RWPE2 (cell line): Measurements from ENCODE around the gene DCDC2.

Experiments
- ATAC-seq: fragments of 200-7000 bp; cut with Tn5 transposase; 3 replicates; pipeline ENCODE4 v1.9.1; 2021; ENCODE audit warnings: low read depth
- DNase-seq: peaks from one replicate; pipeline ENCODE4 v3.0.0-alpha.2; 2020; ENCODE audit warnings: low spot score
- H3K27ac ChIP-seq: fragments of 450-650 bp; 2 replicates; pipeline ENCODE4 v1.5.1; 2017; ENCODE audit warnings: mild to moderate bottlenecking; ENCODE audit not compliant: poor library complexity, severe bottlenecking
- H3K27me3 ChIP-seq: fragments of 250-450 bp; sonication (Bioruptor Pico); 2 replicates; pipeline ENCODE4 v1.5.1; 2021; ENCODE audit warnings: mild to moderate bottlenecking, moderate library complexity; ENCODE audit not compliant: insufficient read depth, poor library complexity, severe bottlenecking
- H3K36me3 ChIP-seq: fragments of 250-450 bp; sonication (Bioruptor Pico); 2 replicates; pipeline ENCODE4 v1.5.1; 2020; ENCODE audit warnings: low read depth, mild to moderate bottlenecking, moderate library complexity
- H3K4me1 ChIP-seq: fragments of 250-450 bp; sonication (Bioruptor Pico); 2 replicates; pipeline ENCODE4 v1.5.1; 2021; ENCODE audit warnings: mild to moderate bottlenecking, moderate library complexity; ENCODE audit not compliant: insufficient read depth, poor library complexity, severe bottlenecking
- H3K4me3 ChIP-seq: fragments of 250-450 bp; sonication (Bioruptor Pico); 2 replicates; pipeline ENCODE4 v1.5.1; 2021; ENCODE audit warnings: mild to moderate bottlenecking, moderate library complexity; ENCODE audit not compliant: severe bottlenecking
- H3K9me3 ChIP-seq: fragments of 250-450 bp; sonication (Bioruptor Pico); 2 replicates; pipeline ENCODE4 v1.5.1; 2021; ENCODE audit warnings: mild to moderate bottlenecking, moderate library complexity; ENCODE audit not compliant: severe bottlenecking
- TF ChIP-seq, protein P1 (sequence below): fragments of 450-650 bp; IDR thresholded peaks from one replicate; pipeline ENCODE4 v1.5.1; 2017; ENCODE audit warnings: mild to moderate bottlenecking, moderate library complexity; ENCODE audit not compliant: poor library complexity, severe bottlenecking

The DCDC2 gene

GRCh38 chr6:24353861-24354260, 4.0 kb downstream of the DCDC2 start:
- Histone ChIP-seq H3K27ac (no peak overlapping the region), H3K36me3 (no peaks in the 10 kb centered on the region), H3K4me1 (no peaks in the 10 kb centered on the region), H3K27me3 (peaks cover 2% of the 10 kb centered on the region), H3K4me3 (no peak overlapping the region), H3K9me3 (no peaks in the 10 kb centered on the region)
- ATAC-seq (no peak), DNase-seq (no peak)
- TF ChIP-seq, protein P1, sequence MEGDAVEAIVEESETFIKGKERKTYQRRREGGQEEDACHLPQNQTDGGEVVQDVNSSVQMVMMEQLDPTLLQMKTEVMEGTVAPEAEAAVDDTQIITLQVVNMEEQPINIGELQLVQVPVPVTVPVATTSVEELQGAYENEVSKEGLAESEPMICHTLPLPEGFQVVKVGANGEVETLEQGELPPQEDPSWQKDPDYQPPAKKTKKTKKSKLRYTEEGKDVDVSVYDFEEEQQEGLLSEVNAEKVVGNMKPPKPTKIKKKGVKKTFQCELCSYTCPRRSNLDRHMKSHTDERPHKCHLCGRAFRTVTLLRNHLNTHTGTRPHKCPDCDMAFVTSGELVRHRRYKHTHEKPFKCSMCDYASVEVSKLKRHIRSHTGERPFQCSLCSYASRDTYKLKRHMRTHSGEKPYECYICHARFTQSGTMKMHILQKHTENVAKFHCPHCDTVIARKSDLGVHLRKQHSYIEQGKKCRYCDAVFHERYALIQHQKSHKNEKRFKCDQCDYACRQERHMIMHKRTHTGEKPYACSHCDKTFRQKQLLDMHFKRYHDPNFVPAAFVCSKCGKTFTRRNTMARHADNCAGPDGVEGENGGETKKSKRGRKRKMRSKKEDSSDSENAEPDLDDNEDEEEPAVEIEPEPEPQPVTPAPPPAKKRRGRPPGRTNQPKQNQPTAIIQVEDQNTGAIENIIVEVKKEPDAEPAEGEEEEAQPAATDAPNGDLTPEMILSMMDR: no peak

DNA sequence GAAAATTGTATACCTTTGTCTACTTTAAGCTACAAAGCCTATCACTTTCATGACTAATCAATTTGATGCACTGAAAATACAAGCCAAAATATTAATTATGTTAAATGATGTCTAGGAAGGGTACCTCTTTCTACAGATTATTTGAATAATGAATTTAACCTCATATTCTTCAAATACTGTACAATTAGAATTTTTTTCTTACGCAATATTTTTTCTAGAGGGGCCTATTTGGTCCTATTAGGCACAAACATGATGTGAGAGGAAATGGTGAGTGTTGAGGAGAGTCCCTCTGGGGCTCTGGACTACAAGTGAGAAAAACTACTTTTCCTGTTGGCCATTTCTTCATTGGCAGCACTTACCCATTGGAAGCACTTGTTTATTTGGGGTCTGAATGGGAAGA, 5.4 kb downstream of the DCDC2 start:
- TF ChIP-seq, protein P1: no peak
- peaks cover 7% of the 10 kb centered on the region for H3K27me3 ChIP-seq
- H3K9me3 ChIP-seq: no peaks in the 10 kb centered on the region
- H3K4me1 ChIP-seq: no peaks in the 10 kb centered on the region
- no peaks in the 10 kb centered on the region for H3K36me3 ChIP-seq
- no peak overlapping the region for H3K4me3 ChIP-seq
- DNase-seq (no peak), ATAC-seq (no peak)
- no peak overlapping the region for H3K27ac ChIP-seq

DNA sequence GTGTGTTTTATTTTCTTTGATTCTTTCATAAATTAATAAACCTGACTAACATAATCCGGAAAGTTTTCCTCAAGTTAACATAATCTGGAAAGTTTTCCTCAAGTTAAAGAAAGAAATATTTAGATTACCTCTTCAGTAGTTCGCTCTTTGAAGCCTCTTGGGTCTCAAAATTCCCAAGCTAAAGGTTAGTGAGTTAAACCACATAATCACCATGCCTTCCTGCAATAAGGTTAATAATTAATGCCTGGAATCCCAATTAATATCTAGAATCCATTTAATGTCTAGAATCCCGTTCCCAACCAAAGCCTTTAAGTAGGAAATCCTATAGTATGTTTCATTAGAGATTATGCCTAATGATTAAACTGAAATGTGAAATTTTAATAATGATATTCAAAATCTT, 12.9 kb downstream of the DCDC2 start:
- DNase-seq: no peak
- H3K4me1 ChIP-seq: no peaks in the 10 kb centered on the region
- H3K9me3 ChIP-seq: no peaks in the 10 kb centered on the region
- H3K4me3 ChIP-seq: no peak overlapping the region
- TF ChIP-seq, protein P1: no peak
- H3K27ac ChIP-seq: no peak overlapping the region
- no peak for ATAC-seq
- peaks cover 9% of the 10 kb centered on the region for H3K27me3 ChIP-seq
- no peaks in the 10 kb centered on the region for H3K36me3 ChIP-seq

GRCh38 chr6:24340998-24341938, 16.6 kb downstream of the DCDC2 start:
- no peaks in the 10 kb centered on the region for H3K9me3 ChIP-seq
- H3K4me1 ChIP-seq: no peaks in the 10 kb centered on the region
- ATAC-seq: peak; percentile 36; the same call in 1 of the 3 replicates
- no peak overlapping the region for H3K4me3 ChIP-seq
- no peaks in the 10 kb centered on the region for H3K36me3 ChIP-seq
- H3K27me3 ChIP-seq: no peaks in the 10 kb centered on the region
- DNase-seq: no peak
- H3K27ac ChIP-seq: no peak overlapping the region
- TF ChIP-seq, protein P1: no peak

DNA sequence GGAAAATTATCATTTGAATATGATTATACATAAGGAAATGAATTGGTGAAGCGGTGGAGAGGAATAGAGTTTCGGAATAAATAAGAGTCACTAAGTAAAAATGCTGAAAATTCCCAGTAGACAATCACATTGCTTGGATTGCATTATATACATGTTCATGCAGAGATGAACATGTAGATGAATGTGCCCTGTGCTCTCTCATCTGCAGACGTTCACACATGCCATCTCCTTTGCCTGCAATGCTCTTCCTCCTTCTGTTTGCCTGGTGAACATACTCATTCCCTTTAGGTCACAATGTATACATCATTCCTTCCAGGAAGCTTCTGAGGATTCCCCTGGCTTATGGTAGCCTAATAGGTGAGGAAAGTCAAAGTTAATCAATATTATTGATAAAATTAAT, 17.9 kb downstream of the DCDC2 start:
- Histone ChIP-seq H3K36me3 (no peaks in the 10 kb centered on the region), H3K27me3 (no peaks in the 10 kb centered on the region), H3K4me3 (no peak overlapping the region), H3K4me1 (no peaks in the 10 kb centered on the region), H3K9me3 (no peaks in the 10 kb centered on the region), H3K27ac (no peak overlapping the region)
- DNase-seq (no peak), ATAC-seq (no peak; the same call in 2 of the 3 replicates)
- TF ChIP-seq, protein P1: no peak
